Stimulated activated CD4-positive, alpha-beta T cell treated with anti-CD3 and anti-CD28 coated beads, Interleukin-15, amount 100 ng/mL, for 24 hours (primary cell): ENCODE measurements around the gene SEM1.
"Not testable (repeated sequence)": the region's sequence is repeated elsewhere in the genome, so short reads cannot be mapped to it uniquely, and the experiment has no call there.

Experiments used
- DNase-seq: peaks from one replicate; pipeline ENCODE4 v3.0.0-alpha.2; 2020

The SEM1 gene

GRCh38 chr7:96658022-96658412 lies 51.6 kb downstream of the SEM1 start:
- no peak for DNase-seq

GRCh38 chr7:96657347-96658021 lies 52.2 kb downstream of the SEM1 start:
- no peak for DNase-seq

- no peak for DNase-seq
Observed at GRCh38 chr7:96655956-96656355, 53.7 kb downstream of the SEM1 start.

- no peak for DNase-seq
Observed at GRCh38 chr7:96654630-96655188, 54.9 kb downstream of the SEM1 start.

- no peak for DNase-seq
Observed at GRCh38 chr7:96649981-96650380, 59.7 kb downstream of the SEM1 start.

- DNase-seq, result no peak
Observed at GRCh38 chr7:96648784-96649183, 60.9 kb downstream of the SEM1 start.

- DNase-seq, result no peak
Observed at GRCh38 chr7:96647733-96648132, 61.9 kb downstream of the SEM1 start.

GRCh38 chr7:96645084-96645483 lies 64.6 kb downstream of the SEM1 start:
- DNase-seq, result no peak

- DNase-seq, result not testable (repeated sequence)
Observed at GRCh38 chr7:96643436-96643835, 66.2 kb downstream of the SEM1 start.

GRCh38 chr7:96640054-96640453 lies 69.6 kb downstream of the SEM1 start:
- DNase-seq, result no peak
